HEK293 (cell line): ENCODE data around the gene GUF1.

Experiments
- MYNN ChIP-seq: fragments of 450-650 bp; formaldehyde crosslinking; IDR thresholded peaks from 2 replicates; pipeline ENCODE4 v1.5.1; 2016; ENCODE audit warnings: missing biosample characterization, missing genetic modification characterization, borderline replicate concordance
- OVOL3 ChIP-seq: fragments of 450-650 bp; formaldehyde crosslinking; IDR thresholded peaks from 2 replicates; pipeline ENCODE4 v1.5.1; 2016; ENCODE audit warnings: missing biosample characterization, missing genetic modification characterization
- SP2 ChIP-seq: fragments of 450-650 bp; formaldehyde crosslinking; IDR thresholded peaks from 2 replicates; pipeline ENCODE4 v1.5.1; 2016; ENCODE audit warnings: missing biosample characterization, missing genetic modification characterization
- TRIM28 ChIP-seq: IDR thresholded peaks from 2 replicates; pipeline ENCODE4 v1.6.1; 2011; ENCODE audit warnings: low read length, control low read depth, borderline replicate concordance
- ZBTB11 ChIP-seq: fragments of 450-650 bp; formaldehyde crosslinking; conservative IDR thresholded peaks from 2 replicates; pipeline ENCODE4 v1.5.1; 2016; ENCODE audit warnings: low read depth, missing biosample characterization, missing genetic modification characterization
- ZBTB48 ChIP-seq: fragments of 450-650 bp; formaldehyde crosslinking; IDR thresholded peaks from 2 replicates; pipeline ENCODE4 v1.5.1; 2016; ENCODE audit warnings: missing biosample characterization, missing genetic modification characterization
- ZFP3 ChIP-seq: fragments of 450-650 bp; formaldehyde crosslinking; IDR thresholded peaks from 2 replicates; pipeline ENCODE4 v1.5.1; 2016; ENCODE audit warnings: low read depth, missing biosample characterization, missing genetic modification characterization
- ZIC2 ChIP-seq: fragments of 450-650 bp; formaldehyde crosslinking; IDR thresholded peaks from 2 replicates; pipeline ENCODE4 v1.5.1; 2016; ENCODE audit warnings: missing biosample characterization, missing genetic modification characterization
- ZNF140 ChIP-seq: fragments of 450-650 bp; formaldehyde crosslinking; IDR thresholded peaks from 2 replicates; pipeline ENCODE4 v1.5.1; 2016; ENCODE audit warnings: missing biosample characterization, missing genetic modification characterization
- ZNF274 ChIP-seq, 2 experiments: fragments of 200-500 bp in 1 of 2; fragments of 450-650 bp in 1 of 2; sonication (Bioruptor generic) in 1 of 2; formaldehyde crosslinking in 1 of 2; IDR thresholded peaks; 2 replicates each; pipeline versions ENCODE4 v1.5.1 to v1.6.1; 2014 to 2016; ENCODE audit warnings: borderline replicate concordance in 1 of 2, inconsistent platforms in 1 of 2, low read length in 1 of 2, missing biosample characterization in 1 of 2, missing genetic modification characterization in 1 of 2
- ZNF585B ChIP-seq: fragments of 450-650 bp; formaldehyde crosslinking; IDR thresholded peaks from 2 replicates; pipeline ENCODE4 v1.5.1; 2016; ENCODE audit warnings: missing biosample characterization, missing genetic modification characterization
- ZNF701 ChIP-seq: fragments of 450-650 bp; formaldehyde crosslinking; IDR thresholded peaks from 2 replicates; pipeline ENCODE4 v1.5.1; 2016; ENCODE audit warnings: missing biosample characterization, missing genetic modification characterization
- TF ChIP-seq, protein P1 (sequence below): fragments of 450-650 bp; formaldehyde crosslinking; IDR thresholded peaks from 2 replicates; pipeline ENCODE4 v1.5.1; 2016; ENCODE audit warnings: missing biosample characterization, missing genetic modification characterization
- TF ChIP-seq, protein P2 (sequence below): fragments of 450-650 bp; formaldehyde crosslinking; IDR thresholded peaks from 2 replicates; pipeline ENCODE4 v1.5.1; 2016; ENCODE audit warnings: missing biosample characterization, missing genetic modification characterization

GRCh38 chr4:44727471-44727870 is 49.3 kb downstream of the GUF1 start:
- TF ChIP-seq ZFP3 (no peak), OVOL3 (tag by site-specific recombination) (no peak), ZIC2 (tag by site-specific recombination) (no peak), ZNF140 (tag by site-specific recombination) (no peak), ZBTB48 (tag by site-specific recombination) (no peak), ZNF585B (tag by site-specific recombination) (no peak), SP2 (tag by site-specific recombination) (no peak), MYNN (tag by site-specific recombination) (no peak), TRIM28 (no peak), ZNF274 (IDR thresholded peaks at IDR 0.05; ENCODE audit: low read length) (no peak), ZNF274 (tag by site-specific recombination; IDR thresholded peaks at IDR 0.05; ENCODE audit: borderline replicate concordance) (no peak), ZNF701 (tag by site-specific recombination) (no peak), ZBTB11 (tag by site-specific recombination) (no peak)
- TF ChIP-seq, protein P1, sequence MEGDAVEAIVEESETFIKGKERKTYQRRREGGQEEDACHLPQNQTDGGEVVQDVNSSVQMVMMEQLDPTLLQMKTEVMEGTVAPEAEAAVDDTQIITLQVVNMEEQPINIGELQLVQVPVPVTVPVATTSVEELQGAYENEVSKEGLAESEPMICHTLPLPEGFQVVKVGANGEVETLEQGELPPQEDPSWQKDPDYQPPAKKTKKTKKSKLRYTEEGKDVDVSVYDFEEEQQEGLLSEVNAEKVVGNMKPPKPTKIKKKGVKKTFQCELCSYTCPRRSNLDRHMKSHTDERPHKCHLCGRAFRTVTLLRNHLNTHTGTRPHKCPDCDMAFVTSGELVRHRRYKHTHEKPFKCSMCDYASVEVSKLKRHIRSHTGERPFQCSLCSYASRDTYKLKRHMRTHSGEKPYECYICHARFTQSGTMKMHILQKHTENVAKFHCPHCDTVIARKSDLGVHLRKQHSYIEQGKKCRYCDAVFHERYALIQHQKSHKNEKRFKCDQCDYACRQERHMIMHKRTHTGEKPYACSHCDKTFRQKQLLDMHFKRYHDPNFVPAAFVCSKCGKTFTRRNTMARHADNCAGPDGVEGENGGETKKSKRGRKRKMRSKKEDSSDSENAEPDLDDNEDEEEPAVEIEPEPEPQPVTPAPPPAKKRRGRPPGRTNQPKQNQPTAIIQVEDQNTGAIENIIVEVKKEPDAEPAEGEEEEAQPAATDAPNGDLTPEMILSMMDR = no peak
- TF ChIP-seq, protein P2, sequence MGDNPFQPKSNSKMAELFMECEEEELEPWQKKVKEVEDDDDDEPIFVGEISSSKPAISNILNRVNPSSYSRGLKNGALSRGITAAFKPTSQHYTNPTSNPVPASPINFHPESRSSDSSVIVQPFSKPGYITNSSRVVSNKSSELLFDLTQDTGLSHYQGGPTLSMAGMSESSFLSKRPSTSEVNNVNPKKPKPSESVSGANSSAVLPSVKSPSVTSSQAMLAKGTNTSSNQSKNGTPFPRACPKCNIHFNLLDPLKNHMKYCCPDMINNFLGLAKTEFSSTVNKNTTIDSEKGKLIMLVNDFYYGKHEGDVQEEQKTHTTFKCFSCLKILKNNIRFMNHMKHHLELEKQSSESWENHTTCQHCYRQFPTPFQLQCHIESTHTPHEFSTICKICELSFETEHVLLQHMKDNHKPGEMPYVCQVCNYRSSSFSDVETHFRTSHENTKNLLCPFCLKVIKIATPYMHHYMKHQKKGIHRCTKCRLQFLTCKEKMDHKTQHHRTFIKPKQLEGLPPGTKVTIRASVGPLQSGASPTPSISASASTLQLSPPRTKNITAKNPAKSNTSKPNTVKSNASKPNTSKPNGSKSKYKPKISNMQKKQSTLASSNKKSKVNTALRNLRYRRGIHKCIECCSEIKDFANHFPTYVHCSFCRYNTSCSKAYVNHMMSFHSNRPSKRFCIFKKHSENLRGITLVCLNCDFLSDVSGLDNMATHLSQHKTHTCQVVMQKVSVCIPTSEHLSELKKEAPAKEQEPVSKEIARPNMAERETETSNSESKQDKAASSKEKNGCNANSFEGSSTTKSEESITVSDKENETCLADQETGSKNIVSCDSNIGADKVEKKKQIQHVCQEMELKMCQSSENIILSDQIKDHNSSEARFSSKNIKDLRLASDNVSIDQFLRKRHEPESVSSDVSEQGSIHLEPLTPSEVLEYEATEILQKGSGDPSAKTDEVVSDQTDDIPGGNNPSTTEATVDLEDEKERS = no peak
